Left colon (tissue), 2 donors: ENCODE measurements around the gene PCDHA5. TPM values are rescaled to one million over a fixed set of nuclear protein-coding genes. Genes with fewer than 3 reads are reported as not detected.
"Not testable (repeated sequence)": the region's sequence is repeated elsewhere in the genome, so short reads cannot be mapped to it uniquely, and the experiment has no call there.

Experiments
- ATAC-seq: fragments of 200-7000 bp; cut with Tn5 transposase; one replicate; pipeline ENCODE4 v1.9.1; 2020; ENCODE audit warnings: mild to moderate bottlenecking, moderate library complexity
- DNase-seq, 2 donors: peaks; one replicate each; pipeline ENCODE4 v3.0.0-alpha.2; 2020
- intact Hi-C, 2 donors: fragments of 100-400 bp; cut with DNase I in 1 of 2; cut with micrococcal nuclease in 1 of 2; formaldehyde crosslinking; loops; one replicate each; pipeline versions ENCODE4 v1.11.2 to v1.14.0; 2022; cut with DNase I, micrococcal nuclease
- long read RNA-seq: library from polyadenylated mRNA; unstranded; transcript quantifications from one replicate; pipeline ENCODE4 v2.0.0, GENCODE V29; 2021
- total RNA-seq, 2 donors: library from RNA; stranded (reverse); fragmentation: NEBNext Ultra II Directional; extraction: Animal tissue kit (Norgen Biotek cat#: 25700); gene quantifications; one replicate each; pipeline ENCODE4 v1.2.1, GENCODE V29; 2021
- donor health status: DM: no; HTN: no; CAD: no.
- donor health status: DM: yes; HTN: yes; CAD: no.

The PCDHA5 gene
- under 1 TPM; 0.06 to 0.09 TPM for total RNA-seq
- long read RNA-seq: 0 reads

DNA sequence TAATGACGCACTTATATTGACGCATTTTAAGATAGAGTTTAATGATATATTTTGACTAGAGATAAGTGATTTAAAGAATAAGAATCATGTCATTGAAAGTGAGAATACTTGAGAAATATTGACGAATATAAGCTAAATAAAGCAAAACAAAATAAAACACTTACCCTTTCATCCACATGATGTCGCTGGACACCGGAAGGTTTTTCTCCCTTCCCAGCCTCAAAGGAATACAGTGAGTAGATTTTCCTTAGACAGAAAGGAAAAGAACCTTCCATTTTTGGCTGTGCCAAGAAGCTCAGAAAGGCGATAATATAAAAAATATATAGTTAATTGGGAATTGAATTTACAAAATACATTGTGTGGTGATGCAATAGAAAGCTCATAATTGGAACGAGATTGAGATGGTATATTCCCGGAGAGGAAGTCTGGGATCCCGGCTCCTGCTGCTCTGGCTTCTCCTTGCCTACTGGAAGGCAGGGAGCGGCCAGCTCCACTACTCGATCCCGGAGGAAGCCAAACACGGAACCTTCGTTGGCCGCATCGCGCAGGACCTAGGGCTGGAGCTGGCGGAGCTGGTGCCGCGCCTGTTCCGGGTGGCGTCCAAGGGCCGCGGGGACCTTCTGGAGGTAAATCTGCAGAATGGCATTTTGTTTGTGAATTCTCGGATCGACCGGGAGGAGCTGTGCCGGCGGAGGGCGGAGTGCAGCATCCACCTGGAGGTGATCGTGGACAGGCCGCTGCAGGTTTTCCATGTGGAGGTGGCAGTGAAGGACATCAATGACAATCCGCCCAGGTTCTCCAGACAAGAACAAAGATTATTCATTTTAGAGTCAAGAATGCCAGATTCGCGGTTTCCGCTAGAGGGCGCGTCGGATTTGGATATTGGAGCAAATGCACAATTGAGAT is at the start of gene PCDHA5:
Gene PCDHA5 (plus strand): TSS at position 239 of the 906 bp plus-strand sequence.
- ATAC-seq (no peak), DNase-seq (no peak)
- intact Hi-C loops: no loop called here

- ATAC-seq (no peak), DNase-seq (no peak)
- intact Hi-C loops: no loop called here
These were observed 40.9 kb upstream of the PCDHA5 start for GRCh38 chr5:140780512-140780911.

GRCh38 chr5:140785905-140786686 is 35.3 kb upstream of the PCDHA5 start, which contains the start of gene PCDHA1:
Gene PCDHA1, plus strand, starts transcription at chr5:140786140.
- intact Hi-C loops: no loop called here
- no peak for DNase-seq
- no peak for ATAC-seq

DNA sequence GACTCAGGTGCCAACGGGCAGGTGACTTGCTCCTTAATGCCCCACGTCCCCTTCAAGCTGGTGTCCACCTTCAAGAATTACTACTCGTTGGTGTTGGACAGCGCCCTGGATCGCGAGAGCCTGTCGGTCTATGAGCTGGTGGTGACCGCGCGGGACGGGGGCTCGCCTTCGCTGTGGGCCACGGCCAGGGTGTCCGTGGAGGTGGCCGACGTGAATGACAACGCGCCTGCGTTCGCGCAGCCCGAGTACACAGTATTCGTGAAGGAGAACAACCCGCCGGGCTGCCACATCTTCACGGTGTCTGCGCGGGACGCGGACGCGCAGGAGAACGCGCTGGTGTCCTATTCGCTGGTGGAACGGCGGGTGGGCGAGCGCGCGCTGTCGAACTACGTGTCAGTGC is 34.0 kb upstream of the PCDHA5 start:
- intact Hi-C loops, DNase-seq, ATAC-seq: not testable (repeated sequence)

DNA sequence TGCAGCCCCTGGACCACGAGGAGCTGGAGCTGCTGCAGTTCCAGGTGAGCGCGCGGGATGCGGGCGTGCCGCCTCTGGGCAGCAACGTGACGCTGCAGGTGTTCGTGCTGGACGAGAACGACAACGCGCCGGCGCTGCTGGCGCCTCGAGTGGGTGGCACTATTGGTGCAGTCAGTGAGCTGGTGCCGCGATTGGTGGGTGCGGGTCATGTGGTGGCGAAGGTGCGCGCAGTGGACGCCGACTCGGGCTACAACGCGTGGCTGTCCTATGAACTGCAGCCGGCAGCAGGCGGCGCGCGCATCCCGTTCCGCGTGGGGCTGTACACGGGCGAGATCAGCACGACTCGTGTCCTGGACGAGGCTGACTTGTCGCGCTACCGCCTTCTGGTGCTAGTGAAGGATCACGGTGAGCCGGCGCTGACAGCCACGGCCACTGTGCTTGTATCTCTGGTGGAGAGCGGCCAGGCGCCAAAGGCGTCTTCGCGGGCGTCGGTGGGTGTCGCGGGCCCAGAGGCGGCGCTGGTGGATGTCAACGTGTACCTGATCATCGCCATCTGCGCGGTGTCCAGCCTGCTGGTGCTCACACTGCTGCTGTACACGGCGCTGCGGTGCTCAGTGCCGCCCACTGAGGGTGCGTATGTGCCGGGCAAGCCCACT is 33.4 kb upstream of the PCDHA5 start:
- ATAC-seq, intact Hi-C loops, DNase-seq: not testable (repeated sequence)

- intact Hi-C loops: no loop called here
- ATAC-seq (no peak), DNase-seq (no peak)
These were observed 30.3 kb upstream of the PCDHA5 start for GRCh38 chr5:140791089-140791488.

- DNase-seq: no peak
- intact Hi-C loops: no loop called here
These were observed 26.7 kb upstream of the PCDHA5 start, which contains the start of gene PCDHA2 for GRCh38 chr5:140794595-140795258. Gene PCDHA2, plus strand, starts transcription at chr5:140794852.

GRCh38 chr5:140795259-140795641 is 26.2 kb upstream of the PCDHA5 start:
- intact Hi-C loops: no loop called here
- ATAC-seq: no peak

More at GRCh38 chr5:140794595-140795258, 26.7 kb upstream of the PCDHA5 start, which contains the start of gene PCDHA2:
- ATAC-seq: no peak

DNA sequence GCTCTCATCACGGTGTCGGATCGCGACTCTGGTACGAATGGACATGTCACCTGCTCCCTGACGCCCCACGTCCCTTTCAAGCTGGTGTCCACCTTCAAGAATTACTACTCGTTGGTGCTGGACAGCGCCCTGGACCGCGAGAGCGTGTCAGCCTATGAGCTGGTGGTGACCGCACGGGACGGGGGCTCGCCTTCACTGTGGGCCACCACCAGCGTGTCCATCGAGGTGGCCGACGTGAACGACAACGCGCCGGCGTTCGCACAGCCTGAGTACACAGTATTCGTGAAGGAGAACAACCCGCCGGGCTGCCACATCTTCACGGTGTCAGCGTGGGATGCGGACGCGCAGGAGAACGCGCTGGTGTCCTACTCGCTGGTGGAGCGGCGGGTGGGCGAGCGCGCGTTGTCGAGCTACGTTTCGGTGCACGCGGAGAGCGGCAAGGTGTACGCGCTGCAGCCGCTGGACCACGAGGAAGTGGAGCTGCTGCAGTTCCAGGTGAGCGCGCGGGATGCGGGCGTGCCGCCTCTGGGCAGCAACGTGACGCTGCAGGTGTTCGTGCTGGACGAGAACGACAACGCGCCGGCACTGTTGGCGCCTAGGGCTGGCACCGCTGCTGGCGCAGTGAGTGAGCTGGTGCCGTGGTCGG is 25.2 kb upstream of the PCDHA5 start:
- intact Hi-C loops, DNase-seq, ATAC-seq: not testable (repeated sequence)

More at GRCh38 chr5:140795259-140795641, 26.2 kb upstream of the PCDHA5 start:
- DNase-seq: no peak

DNA sequence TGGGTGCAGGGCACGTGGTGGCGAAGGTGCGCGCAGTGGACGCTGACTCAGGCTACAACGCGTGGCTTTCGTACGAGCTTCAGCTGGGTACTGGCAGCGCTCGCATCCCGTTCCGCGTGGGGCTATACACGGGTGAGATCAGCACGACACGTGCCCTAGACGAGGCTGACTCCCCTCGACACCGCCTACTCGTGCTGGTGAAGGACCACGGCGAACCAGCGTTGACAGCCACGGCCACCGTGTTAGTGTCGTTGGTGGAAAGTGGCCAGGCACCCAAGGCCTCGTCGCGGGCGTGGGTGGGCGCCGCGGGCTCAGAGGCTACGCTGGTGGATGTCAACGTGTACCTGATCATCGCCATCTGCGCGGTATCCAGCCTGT is 24.7 kb upstream of the PCDHA5 start:
- ATAC-seq: no peak
- DNase-seq: no peak
- intact Hi-C loops: no loop called here

DNA sequence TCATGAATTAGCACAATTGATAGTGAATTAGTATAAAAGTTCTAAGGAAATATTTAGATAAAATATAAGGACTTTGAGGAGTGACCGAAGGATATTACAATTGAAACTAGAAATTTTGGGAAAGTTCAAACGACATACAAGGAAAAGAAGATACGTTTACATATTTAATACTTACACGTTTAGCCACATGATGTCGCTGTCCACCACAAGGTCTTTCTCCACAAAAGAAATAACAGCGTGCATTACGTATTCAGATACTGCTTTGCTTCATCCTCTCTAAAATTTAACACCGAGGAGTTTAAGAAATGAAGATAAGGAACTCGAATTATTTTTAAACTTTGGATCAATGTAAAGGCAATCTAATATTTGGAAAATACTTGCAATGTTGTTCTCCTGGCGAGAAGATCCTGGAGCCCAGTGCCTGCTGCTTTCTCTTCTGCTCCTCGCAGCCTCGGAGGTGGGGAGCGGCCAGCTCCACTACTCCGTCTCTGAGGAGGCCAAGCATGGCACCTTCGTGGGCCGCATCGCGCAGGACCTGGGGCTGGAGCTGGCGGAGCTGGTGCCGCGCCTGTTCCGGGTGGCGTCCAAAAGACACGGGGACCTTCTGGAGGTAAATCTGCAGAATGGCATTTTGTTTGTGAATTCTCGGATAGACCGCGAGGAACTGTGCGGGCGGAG is 20.5 kb upstream of the PCDHA5 start, which contains the start of gene PCDHA3:
Gene PCDHA3 (plus strand): TSS at position 242 of the 678 bp plus-strand sequence.
- DNase-seq (no peak), ATAC-seq (no peak)
- intact Hi-C loops: no loop called here

GRCh38 chr5:140801494-140801841 is 19.9 kb upstream of the PCDHA5 start:
- DNase-seq: no peak
- ATAC-seq: no peak

DNA sequence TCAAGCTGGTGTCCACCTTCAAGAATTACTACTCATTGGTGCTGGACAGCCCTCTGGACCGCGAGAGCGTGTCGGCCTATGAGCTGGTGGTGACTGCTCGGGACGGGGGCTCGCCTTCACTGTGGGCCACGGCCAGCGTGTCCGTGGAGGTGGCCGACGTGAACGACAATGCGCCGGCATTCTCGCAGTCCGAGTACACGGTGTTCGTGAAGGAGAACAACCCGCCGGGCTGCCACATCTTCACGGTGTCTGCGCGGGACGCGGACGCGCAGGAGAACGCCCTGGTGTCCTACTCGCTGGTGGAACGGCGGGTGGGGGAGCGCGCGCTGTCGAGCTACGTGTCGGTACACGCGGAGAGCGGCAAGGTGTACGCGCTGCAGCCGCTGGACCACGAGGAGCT is 19.0 kb upstream of the PCDHA5 start:
- intact Hi-C loops, DNase-seq, ATAC-seq: not testable (repeated sequence)

More at GRCh38 chr5:140801494-140801841, 19.9 kb upstream of the PCDHA5 start:
- intact Hi-C loops: no loop called here

- ATAC-seq (no peak), DNase-seq (no peak)
- intact Hi-C loops: no loop called here
These were observed 18.6 kb upstream of the PCDHA5 start for GRCh38 chr5:140802781-140803271.

GRCh38 chr5:140806834-140807775 is 14.3 kb upstream of the PCDHA5 start, which contains the start of gene PCDHA4:
Gene PCDHA4, plus strand, starts transcription at chr5:140807068.
- intact Hi-C loops: no loop called here
- peak; percentile 71 for ATAC-seq

GRCh38 chr5:140808241-140808888 is 13.0 kb upstream of the PCDHA5 start:
- DNase-seq, ATAC-seq, intact Hi-C loops: not testable (repeated sequence)

More at GRCh38 chr5:140806834-140807775, 14.3 kb upstream of the PCDHA5 start, which contains the start of gene PCDHA4:
- no peak for DNase-seq
